Testis (tissue), 3 donors: ENCODE results near the gene SLC5A8. TPM values are rescaled to one million over a fixed set of nuclear protein-coding genes. Genes with fewer than 3 reads are reported as not detected.
"Not testable (repeated sequence)": the region's sequence is repeated elsewhere in the genome, so short reads cannot be mapped to it uniquely, and the experiment has no call there.

Experiments used
- DNase-seq: peaks from one replicate; pipeline ENCODE4 v3.0.0-alpha.2; 2019
- H3K27ac ChIP-seq, 2 donors: fragments of 200-600 bp; sonication (generic); one replicate each; pipeline ENCODE4 v1.5.1; 2019
- H3K27me3 ChIP-seq: fragments of 200-600 bp; sonication (generic); one replicate; pipeline ENCODE4 v1.5.1; 2019
- H3K36me3 ChIP-seq: fragments of 200-600 bp; sonication (generic); one replicate; pipeline ENCODE4 v1.5.1; 2017; ENCODE audit warnings: low read depth; ENCODE audit errors: missing control alignments
- H3K4me1 ChIP-seq: fragments of 200-600 bp; sonication (generic); one replicate; pipeline ENCODE4 v1.5.1; 2019
- H3K4me3 ChIP-seq, 2 donors: fragments of 200-600 bp; sonication (generic); one replicate each; pipeline ENCODE4 v1.5.1; 2017 to 2019
- H3K9me3 ChIP-seq: fragments of 200-600 bp; sonication (generic); one replicate; pipeline ENCODE4 v1.5.1; 2017
- CTCF ChIP-seq, 3 experiments: fragments of 450-650 bp in 2 of 3; fragments of 200-600 bp in 1 of 3; sonication (generic) in 1 of 3; IDR thresholded peaks; one replicate each; pipeline ENCODE4 v1.5.1; 2016 to 2019; ENCODE audit warnings: antibody characterized with exemption in 3 of 3, mild to moderate bottlenecking in 2 of 3, moderate library complexity in 1 of 3
- POLR2A ChIP-seq: fragments of 450-650 bp; IDR thresholded peaks from one replicate; pipeline ENCODE4 v1.6.1; 2017; ENCODE audit warnings: antibody characterized with exemption, mild to moderate bottlenecking, moderate library complexity
- WGBS, 2 donors: methylation state at CpG; one replicate each; pipeline ENCODE4 v1.1.5; 2018; 5-methylcytosine and 5-hydroxymethylcytosine counted together
- intact Hi-C: fragments of 100-400 bp; cut with DNase I; formaldehyde crosslinking; loops from one replicate; pipeline ENCODE4 v1.15.1; 2023; ENCODE audit warnings: low total_unique reads
- polyA plus RNA-seq: library from polyadenylated mRNA; stranded (reverse); fragments of 350-450 nt; fragmentation: Illumina TruSeq; extraction: RNeasy Lipid Tissue Mini Kit (QIAGEN cat#74804); gene quantifications from one replicate; pipeline ENCODE4 v1.2.3, GENCODE V29; 2014; ENCODE audit warnings: low read depth, low replicate concordance; ENCODE audit not compliant: insufficient read depth
- total RNA-seq, 2 donors: library from RNA; depleted of rRNA; stranded (reverse); fragments of >200 nt; gene quantifications; one replicate each; pipeline ENCODE4 v1.2.3, GENCODE V29; 2016

Gene SLC5A8
- total and polyA plus RNA-seq, 3 donors from 2014 or later = 0.31 to 0.71 (median 0.40) TPM

DNA sequence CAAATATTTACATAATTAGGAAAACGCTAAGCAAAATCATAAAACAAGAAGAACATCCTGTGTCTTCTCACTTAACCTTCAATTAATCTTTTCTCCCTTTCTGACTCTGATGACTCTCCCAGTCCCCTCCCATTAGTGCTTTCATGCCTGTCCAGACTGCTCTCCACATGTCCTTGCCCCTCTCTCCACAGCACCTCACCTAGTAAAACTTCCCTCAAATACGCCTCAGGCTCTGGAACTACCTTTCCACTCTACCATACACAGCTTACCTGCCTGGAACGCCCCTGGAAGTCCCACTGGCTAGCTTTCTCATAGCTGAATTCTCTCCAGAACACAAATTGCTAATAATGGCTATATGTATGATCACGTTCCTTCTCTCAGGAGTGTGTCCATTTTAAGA, 44.7 kb downstream of the SLC5A8 start:
- TF ChIP-seq POLR2A (no peak), CTCF (IDR thresholded peaks at IDR 0.05) (no peak)
- no peak for DNase-seq
- H3K27ac ChIP-seq = no peak overlapping the region

GRCh38 chr12:101145777-101146431, 64.1 kb downstream of the SLC5A8 start:
- WGBS, 2 donors = 76 to 82% methylated on average over 33 to 35 of the region's 35 CpGs
- H3K4me1 ChIP-seq, H3K9me3 ChIP-seq, DNase-seq, H3K36me3 ChIP-seq, H3K27ac ChIP-seq, H3K27me3 ChIP-seq, H3K4me3 ChIP-seq, intact Hi-C loops: not testable (repeated sequence)

More for the DNA sequence above, 44.7 kb downstream of the SLC5A8 start:
- 70 to 80% methylated on average over 4 of the region's 4 CpGs for WGBS, 2 donors
- Histone ChIP-seq H3K9me3 (no peaks in the 10 kb centered on the region), H3K4me3 (no peak overlapping the region), H3K4me1 (no peaks in the 10 kb centered on the region), H3K36me3 (no peaks in the 10 kb centered on the region), H3K27me3 (no peaks in the 10 kb centered on the region)
- intact Hi-C loops = no loop called here

- Histone ChIP-seq H3K27me3 (no peaks in the 10 kb centered on the region), H3K36me3 (no peaks in the 10 kb centered on the region), H3K4me3 (no peak overlapping the region), H3K27ac (no peak overlapping the region), H3K4me1 (peaks cover 14% of the 10 kb centered on the region), H3K9me3 (no peaks in the 10 kb centered on the region)
- WGBS, 2 donors = 58 to 84% methylated on average over 6 of the region's 6 CpGs
- TF ChIP-seq CTCF (IDR thresholded peaks at IDR 0.05) (no peak), POLR2A (no peak)
- intact Hi-C loops = no loop called here
- DNase-seq = peak; percentile 47
These were observed 82.4 kb downstream of the SLC5A8 start for GRCh38 chr12:101127521-101128219.

DNA sequence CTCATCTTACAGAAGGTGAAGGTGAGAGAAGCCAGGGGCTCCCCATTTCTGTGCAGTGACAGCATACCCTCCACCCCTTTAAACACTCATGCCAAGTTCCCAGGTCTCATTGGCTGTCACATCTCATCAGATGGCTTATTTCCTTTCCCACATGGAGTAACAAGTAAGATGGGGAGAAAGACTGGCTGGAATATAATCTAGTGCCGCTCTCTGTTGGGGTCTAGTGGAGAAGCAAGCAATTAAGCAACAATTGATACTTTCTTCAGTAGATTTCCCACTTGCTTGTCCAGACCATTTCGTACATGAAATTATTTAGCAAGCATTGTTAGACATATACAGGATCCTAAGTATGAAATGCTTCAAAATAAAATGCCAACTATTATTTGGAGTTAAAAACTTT, 92.2 kb downstream of the SLC5A8 start:
- TF ChIP-seq POLR2A (no peak), CTCF (IDR thresholded peaks at IDR 0.05) (no peak)
- no peaks in the 10 kb centered on the region for H3K9me3 ChIP-seq
- 75 to 99% methylated on average over 2 of the region's 2 CpGs for WGBS, 2 donors

GRCh38 chr12:101116911-101117310, 93.1 kb downstream of the SLC5A8 start:
- Histone ChIP-seq H3K36me3 (no peaks in the 10 kb centered on the region), H3K27ac (no peak overlapping the region), H3K4me1 (no peaks in the 10 kb centered on the region), H3K27me3 (no peaks in the 10 kb centered on the region), H3K9me3 (no peaks in the 10 kb centered on the region), H3K4me3 (no peak overlapping the region)
- no peak for DNase-seq
- WGBS, 2 donors = 77 to 90% methylated on average over 4 of the region's 4 CpGs
- intact Hi-C loops = no loop called here
- no peak for TF ChIP-seq POLR2A
- TF ChIP-seq CTCF (IDR thresholded peaks at IDR 0.05) = no peak

More for the DNA sequence above, 92.2 kb downstream of the SLC5A8 start:
- Histone ChIP-seq H3K27me3 (no peaks in the 10 kb centered on the region), H3K27ac (no peak overlapping the region), H3K36me3 (no peaks in the 10 kb centered on the region), H3K4me1 (no peaks in the 10 kb centered on the region), H3K4me3 (no peak overlapping the region)
- no peak for DNase-seq
- intact Hi-C loops = no loop called here
